Stimulated activated CD4-positive, alpha-beta T cell treated with anti-CD3 and anti-CD28 coated beads, Interleukin-4, amount 100 ng/mL, for 48 hours (primary cell): Measurements from ENCODE around the gene LUM.

Experiments
- DNase-seq, 2 donors: peaks; one replicate each; pipeline ENCODE4 v3.0.0-alpha.2; 2020; ENCODE audit warnings: low read depth in 2 of 2

Gene LUM

GRCh38 chr12:91111366-91112325, at the start of gene LUM:
TSS of gene LUM (minus strand) at chr12:91111494. CDS start at chr12:91108979, 2,515 bp downstream.
- no peak for DNase-seq

GRCh38 chr12:91161009-91161408, 49.7 kb upstream of the LUM start:
- no peak for DNase-seq

GRCh38 chr12:91155990-91156389, 44.7 kb upstream of the LUM start:
- no peak for DNase-seq

- DNase-seq = no peak
Measured at GRCh38 chr12:91154131-91154530, 42.8 kb upstream of the LUM start.

GRCh38 chr12:91144053-91144452, 32.8 kb upstream of the LUM start:
- no peak for DNase-seq

- no peak for DNase-seq
Measured at GRCh38 chr12:91143206-91143605, 31.9 kb upstream of the LUM start.

GRCh38 chr12:91142221-91142631, 30.9 kb upstream of the LUM start:
- no peak for DNase-seq

- no peak for DNase-seq
Measured at GRCh38 chr12:91140026-91140931, 29.0 kb upstream of the LUM start.

- no peak for DNase-seq
Measured at GRCh38 chr12:91139286-91139685, 28.0 kb upstream of the LUM start.

- DNase-seq = no peak
Measured at GRCh38 chr12:91138337-91138920, 27.1 kb upstream of the LUM start.

GRCh38 chr12:91133871-91134270, 22.6 kb upstream of the LUM start:
- no peak for DNase-seq

GRCh38 chr12:91129662-91130362, 18.5 kb upstream of the LUM start:
- DNase-seq = no peak

GRCh38 chr12:91127751-91128150, 16.5 kb upstream of the LUM start:
- no peak for DNase-seq

- DNase-seq = no peak
Measured at GRCh38 chr12:91127306-91127705, 16.0 kb upstream of the LUM start.

GRCh38 chr12:91126516-91126915, 15.2 kb upstream of the LUM start:
- DNase-seq = no peak

- no peak for DNase-seq
Measured at GRCh38 chr12:91123236-91123916, 12.1 kb upstream of the LUM start.

- DNase-seq = no peak
Measured at GRCh38 chr12:91120781-91121180, 9.5 kb upstream of the LUM start.

- no peak for DNase-seq
Measured at GRCh38 chr12:91119089-91119488, 7.8 kb upstream of the LUM start.

GRCh38 chr12:91113621-91114020, 2.3 kb upstream of the LUM start:
- DNase-seq = no peak

- no peak for DNase-seq
Measured at GRCh38 chr12:91110311-91110924, 876 bp downstream of the LUM start.
